GM18499 (cell line): ENCODE measurements around the gene CAPG.
"Not testable (repeated sequence)": the region's sequence is repeated elsewhere in the genome, so short reads cannot be mapped to it uniquely, and the experiment has no call there.

Experiments used
- ATAC-seq: cut with Tn5 transposase; IDR thresholded peaks from one replicate; pipeline ENCODE4 v1.9.1; 2021; ENCODE audit warnings: moderate number of reproducible peaks; ENCODE audit not compliant: insufficient read depth, unreplicated experiment

Gene CAPG

GRCh38 chr2:85422072-85422457 lies 11.9 kb upstream of the CAPG start:
- no peak for ATAC-seq

DNA sequence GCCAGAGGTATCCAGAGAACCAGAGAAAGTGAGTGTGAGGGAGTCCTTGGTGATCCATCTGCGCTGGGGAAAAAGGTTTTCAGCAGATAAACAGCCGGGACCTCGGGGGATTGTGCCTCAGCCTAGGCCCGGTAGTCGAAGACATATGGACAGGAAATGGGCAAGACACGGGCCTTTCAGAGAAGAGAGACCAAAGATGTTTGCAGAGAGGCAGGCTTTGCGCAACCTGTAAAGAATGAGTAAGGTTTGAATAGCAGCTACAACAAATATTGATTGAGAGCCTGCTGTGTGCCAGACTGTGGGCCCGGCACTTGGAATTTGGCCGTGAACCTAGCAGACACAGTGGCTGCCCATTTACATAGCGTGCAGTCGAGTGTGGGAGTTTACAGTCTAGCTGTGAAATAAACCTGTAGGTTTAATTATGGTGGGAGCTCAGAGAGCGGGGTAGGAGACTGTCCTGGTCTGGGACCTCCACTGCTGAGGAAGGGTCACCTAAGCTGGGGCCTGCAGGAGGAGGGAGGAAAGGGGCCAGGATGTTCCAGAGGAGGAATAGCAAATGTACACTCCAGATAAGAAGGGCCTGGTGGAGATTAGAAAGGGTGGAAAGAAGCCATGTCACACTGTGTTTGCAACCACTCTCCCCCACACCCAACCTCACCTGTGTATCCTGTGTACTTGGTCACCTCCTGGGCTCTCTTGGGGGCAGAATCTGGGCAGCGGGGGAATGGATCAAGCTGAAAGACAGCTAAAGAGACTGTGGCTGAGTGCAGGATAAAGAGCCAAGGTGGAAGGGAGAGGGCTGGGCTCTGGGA lies 11.3 kb upstream of the CAPG start:
- ATAC-seq: no peak

- peak; percentile 53 for ATAC-seq
Measured at GRCh38 chr2:85420536-85421259, 10.5 kb upstream of the CAPG start.

GRCh38 chr2:85419009-85419675 lies 9.0 kb upstream of the CAPG start:
- ATAC-seq: no peak

DNA sequence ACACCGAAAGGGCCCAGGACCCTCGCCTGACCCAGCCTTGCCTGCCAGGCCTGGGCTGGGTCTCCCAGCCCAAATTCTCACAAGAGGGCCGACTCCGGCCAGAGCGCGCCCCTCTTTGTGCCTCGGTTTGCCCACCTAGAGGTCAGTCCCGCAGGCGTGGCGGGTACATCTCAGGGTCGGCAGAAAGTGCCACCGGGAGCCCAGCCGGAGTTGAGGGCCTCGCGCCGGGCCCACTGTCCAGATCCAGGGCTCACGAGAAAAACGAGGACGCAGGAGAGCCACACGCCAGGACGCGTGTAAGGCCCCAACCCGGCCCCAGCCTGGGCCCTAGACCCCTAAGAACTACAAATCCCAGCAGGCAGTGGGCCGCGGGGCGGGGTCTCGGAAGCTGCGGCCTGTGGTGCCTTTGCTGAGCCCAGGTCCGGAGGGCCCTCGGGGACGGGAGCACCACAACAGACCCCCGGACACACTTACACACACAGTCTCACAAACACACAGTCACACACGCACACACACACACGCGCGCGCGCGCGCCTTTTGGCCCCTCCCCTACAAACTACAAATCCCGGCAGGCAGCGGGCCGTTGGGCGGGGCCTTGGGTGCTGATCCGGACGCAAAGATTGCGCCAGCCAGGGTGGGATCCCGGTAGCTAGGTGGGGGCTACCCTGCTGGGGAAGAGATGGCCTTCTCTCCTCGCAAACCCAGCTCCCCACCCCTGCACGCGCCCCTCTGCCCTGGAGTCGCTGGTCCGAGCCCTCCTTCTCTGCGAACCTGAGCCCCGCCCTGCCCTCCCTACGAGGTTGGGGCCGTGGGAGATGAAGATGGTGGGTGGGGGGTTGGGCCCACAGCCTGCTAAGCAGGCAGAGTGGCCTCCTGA lies 8.2 kb upstream of the CAPG start, which contains the start of gene SH2D6:
Gene SH2D6, plus strand, starts transcription at position 583 of the 877 bp plus-strand sequence. CDS start 10,752 bp downstream, outside the sequence.
- no peak for ATAC-seq

- ATAC-seq: no peak
Measured at GRCh38 chr2:85415980-85416650, 5.9 kb upstream of the CAPG start.

- ATAC-seq: no peak
Measured at GRCh38 chr2:85414761-85415553, 4.8 kb upstream of the CAPG start.

DNA sequence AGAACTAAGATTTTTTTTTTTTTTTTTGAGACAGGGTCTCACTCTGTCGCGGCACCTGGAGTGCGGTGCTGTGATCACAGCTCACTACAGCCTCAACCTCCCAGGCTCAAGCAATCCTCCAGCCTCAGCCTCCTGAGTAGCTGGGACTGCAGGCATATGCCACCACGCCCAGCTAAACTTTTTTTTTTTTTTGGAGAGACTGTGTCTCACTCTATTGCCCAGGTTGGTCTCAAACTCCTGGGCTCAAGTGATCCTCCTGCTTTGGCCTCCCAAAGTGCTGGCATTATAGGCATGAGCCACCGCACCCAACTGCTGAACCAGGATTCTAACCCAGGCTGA lies 4.2 kb upstream of the CAPG start:
- not testable (repeated sequence) for ATAC-seq

GRCh38 chr2:85413592-85414420 lies 3.6 kb upstream of the CAPG start:
- no peak for ATAC-seq

DNA sequence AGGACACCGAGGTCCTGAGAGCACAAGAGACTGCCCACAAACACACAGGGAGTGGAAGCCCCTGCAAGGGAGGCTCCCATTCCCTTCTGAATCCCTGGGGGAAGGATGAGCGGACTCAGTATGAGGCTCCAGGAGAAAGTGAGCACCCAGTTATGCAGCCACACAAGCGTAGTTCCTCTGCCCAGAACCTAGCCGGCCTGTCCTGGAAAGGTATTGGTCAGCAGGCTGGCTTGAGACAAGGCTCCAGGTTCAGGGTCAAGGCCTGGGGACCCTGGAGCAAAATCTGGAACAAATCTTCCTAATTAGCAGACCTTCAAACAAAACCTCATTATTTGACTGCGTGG lies 1.2 kb upstream of the CAPG start:
- ATAC-seq: no peak

DNA sequence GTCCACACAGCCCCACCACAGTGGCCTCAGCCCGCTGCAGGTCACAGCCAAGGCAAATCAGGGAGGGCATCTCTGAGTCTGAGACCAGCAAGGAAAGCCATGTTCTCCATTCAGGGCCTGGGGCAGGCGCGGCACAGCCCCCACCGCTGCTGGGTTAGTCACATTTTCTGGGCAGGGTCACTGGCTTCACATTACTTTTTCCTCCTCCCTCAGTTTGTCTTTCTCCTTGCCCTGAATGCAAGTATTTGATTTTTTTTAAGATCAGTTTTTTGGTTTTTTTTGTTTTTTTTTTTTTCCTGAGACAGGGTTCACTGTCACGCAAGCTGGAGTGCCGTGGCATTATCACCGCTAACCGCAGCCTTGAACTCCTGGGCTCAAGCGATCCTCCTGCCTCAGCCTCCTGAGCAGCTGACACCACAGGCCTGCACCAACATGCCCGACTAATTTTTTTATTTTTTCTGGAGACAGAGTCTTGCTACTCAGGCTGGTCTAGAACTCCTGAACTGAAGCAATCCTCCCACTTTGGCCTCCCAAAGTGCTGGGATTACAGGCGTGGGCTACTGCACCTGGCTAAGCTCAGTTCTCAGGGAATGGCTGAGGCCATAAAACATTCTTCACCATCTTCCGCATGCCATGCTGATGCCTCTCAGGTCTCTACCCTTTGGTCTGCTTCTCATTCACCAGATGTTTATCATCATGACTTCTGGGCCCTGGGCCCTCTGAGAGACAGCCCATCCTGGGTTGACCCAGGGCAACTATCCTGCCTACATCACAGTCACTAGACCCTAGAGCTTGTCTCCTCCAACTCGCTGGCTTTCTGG lies 628 bp upstream of the CAPG start:
- no peak for ATAC-seq

GRCh38 chr2:85405201-85406059 lies 4.7 kb downstream of the CAPG start:
- no peak for ATAC-seq

- ATAC-seq: no peak
Measured at GRCh38 chr2:85401844-85402243, 8.3 kb downstream of the CAPG start.

GRCh38 chr2:85401464-85401805 lies 8.7 kb downstream of the CAPG start:
- no peak for ATAC-seq

DNA sequence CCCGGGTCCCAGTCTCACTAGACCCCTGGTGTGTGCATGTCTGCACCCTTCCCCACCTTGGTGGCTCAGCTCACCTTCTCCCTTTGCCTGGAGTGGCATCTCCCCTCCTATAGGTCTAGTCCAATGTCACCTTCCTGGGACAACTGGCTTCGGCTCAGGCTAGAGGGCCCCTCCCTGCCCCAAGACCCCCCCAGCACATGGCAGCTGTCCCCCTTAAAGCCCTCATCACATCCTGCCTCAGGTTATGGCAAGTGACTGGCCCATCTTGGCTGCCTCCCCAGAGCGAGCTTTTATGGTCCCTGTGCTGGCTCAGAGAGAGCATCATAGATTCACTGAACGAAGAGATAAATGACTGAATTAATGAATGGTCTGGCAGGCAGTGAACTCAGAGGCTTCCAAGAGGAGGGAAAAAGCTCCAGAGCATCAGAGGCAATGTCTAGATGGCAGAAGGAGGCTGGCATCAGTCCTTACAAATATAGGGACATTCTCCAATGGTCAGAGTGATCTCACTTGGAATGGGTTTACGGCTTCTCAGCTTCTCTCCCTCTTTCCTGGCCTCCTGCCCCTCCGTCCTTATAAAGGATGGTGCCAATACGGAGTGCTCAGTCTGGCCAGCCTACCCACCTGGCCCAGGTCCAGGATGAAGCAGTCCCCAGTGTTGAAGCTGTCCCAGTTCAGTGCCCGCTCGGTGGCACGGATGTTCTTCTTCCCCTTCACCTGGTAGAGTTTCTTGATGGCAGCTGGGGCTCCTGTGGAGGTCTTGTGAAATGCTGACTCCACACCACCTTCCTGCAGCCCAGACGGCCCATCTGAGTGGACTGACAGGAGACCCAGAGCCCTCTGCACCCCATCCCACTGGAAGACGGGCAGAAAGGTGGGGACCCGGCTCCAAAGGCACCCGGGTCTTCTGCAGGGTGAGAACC lies 9.4 kb downstream of the CAPG start:
- no peak for ATAC-seq

GRCh38 chr2:85400023-85400422 lies 10.1 kb downstream of the CAPG start:
- ATAC-seq: no peak
